ENCODE results near the gene PAK6. TPM values are rescaled to one million over a fixed set of nuclear protein-coding genes. Genes with fewer than 3 reads are reported as not detected.

Gene PAK6
- total and polyA plus RNA-seq, 9 of the 15 experiments (the other 6 are each of a cell fraction or from before 2014, with no cell fraction given), result 0.03 to 0.74 (median 0.16) TPM; not detected in 2

DNA sequence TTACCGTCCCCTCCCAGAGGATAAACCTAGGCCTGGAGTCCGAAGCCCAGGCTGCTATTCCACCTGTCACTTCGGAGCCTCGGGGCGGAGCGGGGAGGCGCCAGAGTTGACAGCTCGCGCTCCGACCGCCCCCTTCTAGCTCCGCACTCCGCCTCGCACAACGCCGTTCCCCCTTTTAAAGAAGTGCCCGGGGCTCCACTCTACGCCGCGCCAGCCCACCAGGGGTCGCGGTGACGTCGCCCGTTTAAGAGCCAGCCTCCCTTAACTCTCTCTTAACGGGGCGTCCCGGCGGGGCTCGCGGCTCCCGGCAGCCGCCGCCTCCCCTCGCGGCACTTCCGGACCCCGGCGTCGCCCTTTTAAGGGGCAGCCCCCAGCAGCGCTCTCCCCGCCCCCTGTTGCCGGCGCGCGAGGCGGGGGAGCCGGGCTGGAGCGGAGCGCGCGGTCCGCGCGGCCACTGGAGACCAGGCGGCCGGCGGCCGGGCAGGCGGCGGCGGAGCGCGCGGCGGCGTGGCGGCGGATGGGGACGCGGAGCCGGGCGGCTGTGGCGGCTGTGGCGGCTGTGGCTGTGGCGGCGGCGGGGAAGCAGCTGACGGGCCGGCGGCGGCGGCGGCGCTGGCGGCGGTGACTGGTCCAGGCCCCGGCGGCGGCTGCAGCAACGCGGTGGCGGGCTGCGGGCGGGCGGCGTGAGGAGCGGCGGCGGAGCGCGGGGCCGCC, 84.5 kb downstream of the PAK6 start, which contains the start of gene INAFM2 (continued):
- TF ChIP-seq U2AF2 (optimal IDR thresholded peaks at IDR 0.05; ENCODE audit: low read depth, low read length), result no peak
- TF ChIP-seq KLF16 (IDR thresholded peaks at IDR 0.05), result no peak
- no peak for TF ChIP-seq ARID1B (IDR thresholded peaks at IDR 0.05)
- no peak for TF ChIP-seq DMBX1 (CRISPR knock-in tag; IDR thresholded peaks at IDR 0.05; ENCODE audit: borderline replicate concordance)
- peak; percentile 53; the same call in 1 of the 2 replicates for TF ChIP-seq PHF8 (IDR thresholded peaks at IDR 0.05; ENCODE audit: borderline replicate concordance, low read length)
- no peak for TF ChIP-seq OTX1 (CRISPR knock-in tag; IDR thresholded peaks at IDR 0.05)
- TF ChIP-seq ZKSCAN3 (CRISPR knock-in tag; IDR thresholded peaks at IDR 0.05), result no peak
- TF ChIP-seq RBM39 (optimal IDR thresholded peaks at IDR 0.05; ENCODE audit: low read depth, low read length), result no peak
- TF ChIP-seq, protein P1, sequence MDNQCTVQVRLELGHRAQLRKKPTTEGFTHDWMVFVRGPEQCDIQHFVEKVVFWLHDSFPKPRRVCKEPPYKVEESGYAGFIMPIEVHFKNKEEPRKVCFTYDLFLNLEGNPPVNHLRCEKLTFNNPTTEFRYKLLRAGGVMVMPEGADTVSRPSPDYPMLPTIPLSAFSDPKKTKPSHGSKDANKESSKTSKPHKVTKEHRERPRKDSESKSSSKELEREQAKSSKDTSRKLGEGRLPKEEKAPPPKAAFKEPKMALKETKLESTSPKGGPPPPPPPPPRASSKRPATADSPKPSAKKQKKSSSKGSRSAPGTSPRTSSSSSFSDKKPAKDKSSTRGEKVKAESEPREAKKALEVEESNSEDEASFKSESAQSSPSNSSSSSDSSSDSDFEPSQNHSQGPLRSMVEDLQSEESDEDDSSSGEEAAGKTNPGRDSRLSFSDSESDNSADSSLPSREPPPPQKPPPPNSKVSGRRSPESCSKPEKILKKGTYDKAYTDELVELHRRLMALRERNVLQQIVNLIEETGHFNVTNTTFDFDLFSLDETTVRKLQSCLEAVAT (IDR thresholded peaks at IDR 0.05), result no peak
- TF ChIP-seq, protein P2, sequence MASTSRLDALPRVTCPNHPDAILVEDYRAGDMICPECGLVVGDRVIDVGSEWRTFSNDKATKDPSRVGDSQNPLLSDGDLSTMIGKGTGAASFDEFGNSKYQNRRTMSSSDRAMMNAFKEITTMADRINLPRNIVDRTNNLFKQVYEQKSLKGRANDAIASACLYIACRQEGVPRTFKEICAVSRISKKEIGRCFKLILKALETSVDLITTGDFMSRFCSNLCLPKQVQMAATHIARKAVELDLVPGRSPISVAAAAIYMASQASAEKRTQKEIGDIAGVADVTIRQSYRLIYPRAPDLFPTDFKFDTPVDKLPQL (IDR thresholded peaks at IDR 0.05; ENCODE audit: extremely low read depth, insufficient read length), result no peak
- TF ChIP-seq, protein P3, sequence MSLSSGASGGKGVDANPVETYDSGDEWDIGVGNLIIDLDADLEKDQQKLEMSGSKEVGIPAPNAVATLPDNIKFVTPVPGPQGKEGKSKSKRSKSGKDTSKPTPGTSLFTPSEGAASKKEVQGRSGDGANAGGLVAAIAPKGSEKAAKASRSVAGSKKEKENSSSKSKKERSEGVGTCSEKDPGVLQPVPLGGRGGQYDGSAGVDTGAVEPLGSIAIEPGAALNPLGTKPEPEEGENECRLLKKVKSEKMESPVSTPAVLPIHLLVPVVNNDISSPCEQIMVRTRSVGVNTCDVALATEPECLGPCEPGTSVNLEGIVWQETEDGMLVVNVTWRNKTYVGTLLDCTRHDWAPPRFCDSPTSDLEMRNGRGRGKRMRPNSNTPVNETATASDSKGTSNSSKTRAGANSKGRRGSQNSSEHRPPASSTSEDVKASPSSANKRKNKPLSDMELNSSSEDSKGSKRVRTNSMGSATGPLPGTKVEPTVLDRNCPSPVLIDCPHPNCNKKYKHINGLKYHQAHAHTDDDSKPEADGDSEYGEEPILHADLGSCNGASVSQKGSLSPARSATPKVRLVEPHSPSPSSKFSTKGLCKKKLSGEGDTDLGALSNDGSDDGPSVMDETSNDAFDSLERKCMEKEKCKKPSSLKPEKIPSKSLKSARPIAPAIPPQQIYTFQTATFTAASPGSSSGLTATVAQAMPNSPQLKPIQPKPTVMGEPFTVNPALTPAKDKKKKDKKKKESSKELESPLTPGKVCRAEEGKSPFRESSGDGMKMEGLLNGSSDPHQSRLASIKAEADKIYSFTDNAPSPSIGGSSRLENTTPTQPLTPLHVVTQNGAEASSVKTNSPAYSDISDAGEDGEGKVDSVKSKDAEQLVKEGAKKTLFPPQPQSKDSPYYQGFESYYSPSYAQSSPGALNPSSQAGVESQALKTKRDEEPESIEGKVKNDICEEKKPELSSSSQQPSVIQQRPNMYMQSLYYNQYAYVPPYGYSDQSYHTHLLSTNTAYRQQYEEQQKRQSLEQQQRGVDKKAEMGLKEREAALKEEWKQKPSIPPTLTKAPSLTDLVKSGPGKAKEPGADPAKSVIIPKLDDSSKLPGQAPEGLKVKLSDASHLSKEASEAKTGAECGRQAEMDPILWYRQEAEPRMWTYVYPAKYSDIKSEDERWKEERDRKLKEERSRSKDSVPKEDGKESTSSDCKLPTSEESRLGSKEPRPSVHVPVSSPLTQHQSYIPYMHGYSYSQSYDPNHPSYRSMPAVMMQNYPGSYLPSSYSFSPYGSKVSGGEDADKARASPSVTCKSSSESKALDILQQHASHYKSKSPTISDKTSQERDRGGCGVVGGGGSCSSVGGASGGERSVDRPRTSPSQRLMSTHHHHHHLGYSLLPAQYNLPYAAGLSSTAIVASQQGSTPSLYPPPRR (CRISPR knock-in tag; IDR thresholded peaks at IDR 0.05; ENCODE audit: borderline replicate concordance), result peak; percentile 40; the same call in 1 of the 2 replicates
- no peak for TF ChIP-seq NCOA2 (IDR thresholded peaks at IDR 0.05; ENCODE audit: partially characterized antibody in 2 of 2)
- TF ChIP-seq ZNF24 (IDR thresholded peaks at IDR 0.05), result no peak
- TF ChIP-seq, protein P4, sequence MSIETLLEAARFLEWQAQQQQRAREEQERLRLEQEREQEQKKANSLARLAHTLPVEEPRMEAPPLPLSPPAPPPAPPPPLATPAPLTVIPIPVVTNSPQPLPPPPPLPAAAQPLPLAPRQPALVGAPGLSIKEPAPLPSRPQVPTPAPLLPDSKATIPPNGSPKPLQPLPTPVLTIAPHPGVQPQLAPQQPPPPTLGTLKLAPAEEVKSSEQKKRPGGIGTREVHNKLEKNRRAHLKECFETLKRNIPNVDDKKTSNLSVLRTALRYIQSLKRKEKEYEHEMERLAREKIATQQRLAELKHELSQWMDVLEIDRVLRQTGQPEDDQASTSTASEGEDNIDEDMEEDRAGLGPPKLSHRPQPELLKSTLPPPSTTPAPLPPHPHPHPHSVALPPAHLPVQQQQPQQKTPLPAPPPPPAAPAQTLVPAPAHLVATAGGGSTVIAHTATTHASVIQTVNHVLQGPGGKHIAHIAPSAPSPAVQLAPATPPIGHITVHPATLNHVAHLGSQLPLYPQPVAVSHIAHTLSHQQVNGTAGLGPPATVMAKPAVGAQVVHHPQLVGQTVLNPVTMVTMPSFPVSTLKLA (conservative IDR thresholded peaks at IDR 0.05), result peak; percentile 72 to 86
- TF ChIP-seq, protein P5, sequence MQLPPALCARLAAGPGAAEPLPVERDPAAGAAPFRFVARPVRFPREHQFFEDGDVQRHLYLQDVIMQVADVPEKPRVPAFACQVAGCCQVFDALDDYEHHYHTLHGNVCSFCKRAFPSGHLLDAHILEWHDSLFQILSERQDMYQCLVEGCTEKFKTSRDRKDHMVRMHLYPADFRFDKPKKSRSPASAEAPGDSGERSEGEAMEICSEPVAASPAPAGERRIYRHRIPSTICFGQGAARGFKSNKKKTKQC (CRISPR knock-in tag; IDR thresholded peaks at IDR 0.05), result peak; percentile 94; the same call in 1 of the 2 replicates
- TF ChIP-seq ETV1 (tag; conservative IDR thresholded peaks at IDR 0.05; ENCODE audit: low read depth), result peak; percentile 71
- no peak for TF ChIP-seq MAFG (tag; conservative IDR thresholded peaks at IDR 0.05)
- TF ChIP-seq, protein P6, sequence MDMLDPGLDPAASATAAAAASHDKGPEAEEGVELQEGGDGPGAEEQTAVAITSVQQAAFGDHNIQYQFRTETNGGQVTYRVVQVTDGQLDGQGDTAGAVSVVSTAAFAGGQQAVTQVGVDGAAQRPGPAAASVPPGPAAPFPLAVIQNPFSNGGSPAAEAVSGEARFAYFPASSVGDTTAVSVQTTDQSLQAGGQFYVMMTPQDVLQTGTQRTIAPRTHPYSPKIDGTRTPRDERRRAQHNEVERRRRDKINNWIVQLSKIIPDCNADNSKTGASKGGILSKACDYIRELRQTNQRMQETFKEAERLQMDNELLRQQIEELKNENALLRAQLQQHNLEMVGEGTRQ (CRISPR knock-in tag; IDR thresholded peaks at IDR 0.05), result no peak

All from K562 (cell line).